OCI-M1 (cell line): ENCODE data around the gene BMPR1A.
"Not testable (repeated sequence)": the region's sequence is repeated elsewhere in the genome, so short reads cannot be mapped to it uniquely, and the experiment has no call there.

Experiments
- DNase-seq: peaks from one replicate; lab custom pipeline; 2025; lab: John Stamatoyannopoulos, UW

BMPR1A gene

GRCh38 chr10:86730227-86730626 is 26.2 kb upstream of the BMPR1A start:
- no peak for DNase-seq

- DNase-seq, result no peak
Measured at GRCh38 chr10:86732771-86733170, 23.6 kb upstream of the BMPR1A start.

- DNase-seq, result no peak
Measured at GRCh38 chr10:86733260-86733671, 23.2 kb upstream of the BMPR1A start.

- DNase-seq, result peak; percentile 80
Measured at GRCh38 chr10:86734207-86734988, 22.0 kb upstream of the BMPR1A start.

GRCh38 chr10:86735278-86735677 is 21.1 kb upstream of the BMPR1A start:
- DNase-seq, result not testable (repeated sequence)

- DNase-seq, result no peak
Measured at GRCh38 chr10:86742230-86742629, 14.2 kb upstream of the BMPR1A start.

GRCh38 chr10:86744067-86744725 is 12.2 kb upstream of the BMPR1A start:
- no peak for DNase-seq

GRCh38 chr10:86747796-86748581 is 8.4 kb upstream of the BMPR1A start:
- no peak for DNase-seq

- no peak for DNase-seq
Measured at GRCh38 chr10:86749854-86750253, 6.6 kb upstream of the BMPR1A start.

GRCh38 chr10:86751477-86751876 is 4.9 kb upstream of the BMPR1A start:
- no peak for DNase-seq

GRCh38 chr10:86752311-86752710 is 4.1 kb upstream of the BMPR1A start:
- peak; percentile 44 for DNase-seq

- peak; percentile 68 for DNase-seq
Measured at GRCh38 chr10:86753051-86753450, 3.4 kb upstream of the BMPR1A start.

GRCh38 chr10:86753638-86754434 is 2.6 kb upstream of the BMPR1A start:
- no peak for DNase-seq

- no peak for DNase-seq
Measured at GRCh38 chr10:86755454-86755739, 1.0 kb upstream of the BMPR1A start.

GRCh38 chr10:86755740-86756510 is 494 bp upstream of the BMPR1A start:
- peak; percentile 97 for DNase-seq

- DNase-seq, result peak; percentile 81
Measured at GRCh38 chr10:86757113-86757972, 924 bp downstream of the BMPR1A start.

GRCh38 chr10:86758189-86759072 is 2.0 kb downstream of the BMPR1A start:
- peak; percentile 80 for DNase-seq

GRCh38 chr10:86759073-86759672 is 2.8 kb downstream of the BMPR1A start:
- peak; percentile 83 for DNase-seq

GRCh38 chr10:86763404-86763803 is 7.0 kb downstream of the BMPR1A start:
- no peak for DNase-seq
